MG63 (cell line): ENCODE measurements around the gene FEM1A. TPM values are rescaled to one million over a fixed set of nuclear protein-coding genes. Genes with fewer than 3 reads are reported as not detected.
"Not testable (repeated sequence)": the region's sequence is repeated elsewhere in the genome, so short reads cannot be mapped to it uniquely, and the experiment has no call there.

Experiments
- DNase-seq: peaks from one replicate; pipeline ENCODE4 v3.0.0-alpha.2; 2020
- H3K27me3 ChIP-seq: fragments of 250-450 bp; sonication (Bioruptor Pico); 2 replicates; pipeline ENCODE4 v1.5.1; 2020; ENCODE audit warnings: mild to moderate bottlenecking, moderate library complexity
- H3K36me3 ChIP-seq: fragments of 250-450 bp; sonication (Bioruptor Pico); 2 replicates; pipeline ENCODE4 v1.5.1; 2020; ENCODE audit warnings: mild to moderate bottlenecking, moderate library complexity
- H3K4me3 ChIP-seq: fragments of 250-450 bp; sonication (Bioruptor Pico); 2 replicates; pipeline ENCODE4 v1.5.1; 2020; ENCODE audit warnings: mild to moderate bottlenecking, moderate library complexity
- H3K9me3 ChIP-seq: fragments of 250-450 bp; sonication (Bioruptor Pico); 2 replicates; pipeline ENCODE4 v1.5.1; 2020; ENCODE audit warnings: mild to moderate bottlenecking, moderate library complexity
- total RNA-seq: library from RNA; depleted of rRNA; stranded (reverse); fragments of >200 nt; shearing (Covaris generic); gene quantifications from 2 replicates; pipeline ENCODE4 v1.2.3, GENCODE V29; 2014; ENCODE audit warnings: low replicate concordance

Gene FEM1A
- total RNA-seq, 1 experiment from 2014 or later, result 9.2 TPM

DNA sequence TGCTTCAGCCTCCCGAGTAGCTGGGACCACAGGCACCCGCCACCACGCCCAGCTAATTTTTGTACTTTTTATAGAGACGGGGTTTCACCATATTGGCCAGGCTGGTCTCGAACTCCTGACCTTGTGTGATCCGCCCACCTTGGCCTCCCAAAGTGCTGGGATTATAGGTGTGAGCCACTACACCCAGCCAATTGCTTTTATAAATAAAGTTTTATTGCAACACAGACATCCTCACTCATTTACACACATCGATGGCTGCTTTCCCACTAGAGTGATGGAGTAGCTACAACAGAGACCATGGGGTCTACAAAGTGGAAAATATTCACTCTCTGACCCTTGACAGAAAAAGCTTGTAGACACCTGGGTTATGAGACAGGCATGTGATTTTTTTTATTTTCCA lies 30.8 kb downstream of the FEM1A start:
- H3K9me3 ChIP-seq, H3K27me3 ChIP-seq, H3K36me3 ChIP-seq, DNase-seq, H3K4me3 ChIP-seq: not testable (repeated sequence)

DNA sequence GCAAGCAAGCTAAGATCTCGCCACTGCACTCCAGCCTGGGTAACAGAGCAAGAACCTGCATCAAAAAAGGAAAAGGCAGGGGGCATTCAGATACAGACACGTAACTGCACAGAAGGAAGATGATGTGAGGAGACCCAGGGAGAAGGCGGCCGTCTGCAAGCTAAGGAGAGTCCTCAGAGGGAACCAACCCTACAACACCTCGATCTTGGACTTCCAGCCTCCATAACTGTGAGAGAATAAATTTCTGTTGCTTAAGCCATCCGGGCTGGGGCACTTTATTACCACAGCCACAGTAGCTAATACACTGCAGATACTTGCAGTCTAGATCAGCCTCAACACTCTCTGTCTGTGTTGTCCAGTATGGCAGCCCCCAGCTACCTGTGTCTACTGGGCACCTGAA lies 32.0 kb downstream of the FEM1A start:
- Histone ChIP-seq H3K27me3 (no peaks in the 10 kb centered on the region), H3K36me3 (no peaks in the 10 kb centered on the region), H3K4me3 (no peak overlapping the region), H3K9me3 (no peaks in the 10 kb centered on the region)
- DNase-seq, result no peak

GRCh38 chr19:4829001-4829712 lies 37.6 kb downstream of the FEM1A start:
- H3K9me3 ChIP-seq, result no peaks in the 10 kb centered on the region
- H3K36me3 ChIP-seq, result no peaks in the 10 kb centered on the region
- H3K4me3 ChIP-seq, result no peak overlapping the region
- DNase-seq, result no peak
- no peaks in the 10 kb centered on the region for H3K27me3 ChIP-seq

- peak overlapping the region; percentile 72 for H3K4me3 ChIP-seq
- H3K27me3 ChIP-seq, result no peaks in the 10 kb centered on the region
- no peak for DNase-seq
- H3K9me3 ChIP-seq, result no peaks in the 10 kb centered on the region
- H3K36me3 ChIP-seq, result no peaks in the 10 kb centered on the region
Measured at GRCh38 chr19:4830332-4830731, 38.8 kb downstream of the FEM1A start.

DNA sequence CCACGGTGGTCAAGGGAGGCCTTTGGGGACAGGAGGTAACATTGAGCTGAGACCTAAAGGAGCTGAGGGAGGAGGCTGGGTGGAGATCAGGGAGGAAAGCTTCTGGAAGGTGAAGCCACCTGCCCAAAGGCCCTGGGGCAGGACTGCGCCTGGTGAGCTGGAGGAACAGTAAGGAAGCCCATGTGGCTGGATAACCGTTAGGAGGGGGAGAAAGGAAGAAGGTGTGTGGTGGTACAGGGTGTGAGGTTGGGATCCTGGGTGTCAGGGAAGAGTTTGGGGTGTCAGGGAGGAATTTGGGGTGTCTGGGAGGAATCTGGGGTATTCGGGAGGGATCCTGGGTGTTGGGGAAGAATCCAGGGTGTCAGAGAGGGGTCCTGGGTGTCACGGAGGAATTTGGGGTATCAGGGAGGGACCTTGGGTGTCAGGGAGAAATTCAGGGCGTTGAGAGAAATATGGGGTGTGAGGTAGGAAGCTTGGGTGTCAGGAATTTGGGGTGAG lies 39.3 kb downstream of the FEM1A start:
- Histone ChIP-seq H3K27me3 (no peaks in the 10 kb centered on the region), H3K36me3 (no peaks in the 10 kb centered on the region), H3K9me3 (no peaks in the 10 kb centered on the region), H3K4me3 (peak overlapping the region; percentile 72)
- DNase-seq, result no peak

DNA sequence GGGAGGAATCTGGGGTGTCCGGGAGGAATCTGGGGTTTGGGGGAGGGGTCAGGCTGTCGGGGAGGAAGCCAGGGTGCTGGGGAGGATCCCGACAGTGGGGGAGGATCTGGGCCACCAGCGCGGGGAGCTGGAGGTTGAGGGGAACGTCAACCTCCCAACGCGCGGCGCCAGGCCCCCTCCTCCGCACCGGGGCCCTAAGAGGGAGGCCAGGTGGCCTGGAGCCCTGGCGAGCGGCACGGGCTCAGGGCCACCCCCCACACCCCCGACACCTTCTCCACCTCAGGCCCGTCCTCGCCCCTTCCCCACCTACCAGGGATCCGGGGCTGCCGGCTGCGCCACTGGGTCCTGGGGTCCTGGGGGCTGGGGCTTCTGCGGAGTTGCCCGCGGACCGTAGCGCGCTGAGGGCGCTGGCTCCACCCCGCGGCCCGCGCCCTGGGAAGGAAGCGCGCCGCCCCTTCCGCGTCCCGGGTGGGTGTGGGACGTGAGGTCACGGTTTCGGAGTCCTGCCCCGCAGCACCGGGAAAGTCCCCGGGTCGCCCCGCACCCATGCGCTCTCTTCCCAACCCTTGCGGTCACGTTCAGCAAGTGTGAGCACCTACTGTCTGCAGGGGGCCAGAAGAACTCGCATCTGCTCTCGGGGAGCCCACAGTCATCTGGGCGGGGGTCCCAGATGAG lies 39.9 kb downstream of the FEM1A start, which contains the start of gene TICAM1:
TICAM1 (minus strand) TSS at position 409 of the 675 bp plus-strand sequence. CDS start 13,335 bp downstream, outside the sequence.
- peak within 1 kb of the TSS; percentile 72 for H3K4me3 ChIP-seq
- peak; percentile 69 for DNase-seq

GRCh38 chr19:4831979-4832340 lies 40.4 kb downstream of the FEM1A start:
- not testable (repeated sequence) for DNase-seq, H3K9me3 ChIP-seq, H3K36me3 ChIP-seq, H3K27me3 ChIP-seq
- H3K4me3 ChIP-seq, result peak overlapping the region; percentile 72

More for the DNA sequence above, 39.9 kb downstream of the FEM1A start, which contains the start of gene TICAM1:
- Histone ChIP-seq H3K9me3 (no peaks in the 10 kb centered on the region), H3K36me3 (no peaks in the 10 kb centered on the region), H3K27me3 (no peaks in the 10 kb centered on the region)

- no peak overlapping the region for H3K4me3 ChIP-seq
- H3K36me3 ChIP-seq, result no peaks in the 10 kb centered on the region
- no peak for DNase-seq
- no peaks in the 10 kb centered on the region for H3K9me3 ChIP-seq
- H3K27me3 ChIP-seq, result no peaks in the 10 kb centered on the region
Measured at GRCh38 chr19:4832776-4833175, 41.2 kb downstream of the FEM1A start.

- H3K36me3 ChIP-seq, result peaks cover 23% of the 10 kb centered on the region
- H3K4me3 ChIP-seq, result no peak overlapping the region
- H3K27me3 ChIP-seq, result no peaks in the 10 kb centered on the region
- H3K9me3 ChIP-seq, result no peaks in the 10 kb centered on the region
- no peak for DNase-seq
Measured at GRCh38 chr19:4839192-4839591, 47.7 kb downstream of the FEM1A start.

DNA sequence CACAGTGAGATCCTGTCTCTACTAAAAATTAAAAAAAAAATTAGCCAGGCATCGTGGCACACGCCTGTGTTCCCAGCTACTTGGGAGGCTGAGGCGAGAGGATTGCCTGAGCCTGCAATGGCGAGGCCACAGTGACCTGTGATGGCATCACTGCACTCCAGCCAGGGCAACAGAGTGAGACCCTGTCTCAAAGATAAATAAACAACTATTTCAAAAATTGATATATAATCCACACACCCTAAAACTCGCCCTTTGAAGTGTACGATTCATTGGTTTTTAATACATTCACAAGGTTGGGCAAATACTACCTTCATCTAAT lies 52.1 kb downstream of the FEM1A start:
- Histone ChIP-seq H3K27me3 (no peaks in the 10 kb centered on the region), H3K4me3 (no peak overlapping the region), H3K36me3 (peaks cover 44% of the 10 kb centered on the region), H3K9me3 (no peaks in the 10 kb centered on the region)
- DNase-seq, result no peak

DNA sequence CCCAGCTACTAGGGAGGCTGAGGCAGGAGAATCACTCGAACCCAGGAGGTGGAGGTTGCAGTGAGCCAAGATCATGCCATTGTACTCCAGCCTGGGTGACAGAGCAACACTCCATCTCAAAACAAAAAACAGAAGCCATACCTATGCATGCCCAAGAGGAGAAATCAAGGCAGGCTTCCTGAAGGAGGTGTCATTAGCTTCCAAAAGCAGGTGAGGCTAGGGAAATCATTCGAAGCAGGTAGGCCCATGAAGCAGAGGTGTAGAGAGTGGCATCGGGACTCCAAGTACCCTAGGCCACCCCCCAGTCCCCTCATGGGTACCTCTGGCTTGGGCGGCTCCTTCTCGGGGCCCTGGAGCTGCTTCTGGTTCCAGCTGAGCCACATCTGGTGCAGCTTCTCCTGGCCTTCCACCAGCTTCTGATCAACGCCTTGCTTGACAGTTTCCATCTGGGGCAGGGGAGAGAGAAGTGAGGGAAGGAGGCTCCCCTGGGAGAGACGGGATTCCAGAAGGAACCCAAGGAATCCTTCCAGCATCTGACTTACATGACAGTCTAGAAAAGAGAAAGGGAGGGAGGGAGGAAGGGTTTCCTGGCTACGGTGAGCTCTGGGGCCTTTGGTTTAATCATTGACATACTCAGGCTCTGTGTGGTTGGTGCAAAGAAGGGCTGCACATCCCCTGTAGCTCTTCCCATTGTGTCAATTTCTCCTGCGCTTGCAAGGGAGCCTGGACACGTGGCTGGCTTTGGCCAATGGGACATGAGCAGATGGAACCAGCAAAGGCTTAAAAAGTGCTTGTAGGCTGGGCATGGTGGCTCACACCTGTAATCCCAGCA lies 53.0 kb downstream of the FEM1A start:
- no peak for DNase-seq
- peaks cover 49% of the 10 kb centered on the region for H3K36me3 ChIP-seq

DNA sequence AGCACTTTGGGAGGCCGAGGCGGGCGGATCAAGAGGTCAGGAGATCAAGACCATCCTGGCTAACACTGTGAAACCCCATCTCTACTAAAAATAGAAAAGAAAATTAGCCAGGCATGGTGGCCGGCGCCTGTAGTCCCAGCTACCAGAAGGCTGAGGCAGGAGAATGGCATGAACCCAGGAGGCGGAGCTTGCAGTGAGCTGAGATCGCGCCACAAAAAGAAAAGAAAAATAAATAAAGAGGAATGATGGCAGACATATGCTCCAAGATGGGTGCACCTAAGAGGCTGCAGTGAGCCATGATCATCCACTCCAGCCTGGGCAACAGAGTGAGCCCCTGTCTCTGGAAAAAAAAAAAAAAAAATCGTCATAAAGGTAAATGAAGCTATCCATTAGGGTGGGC lies 54.4 kb downstream of the FEM1A start:
- not testable (repeated sequence) for H3K4me3 ChIP-seq, H3K27me3 ChIP-seq, H3K9me3 ChIP-seq, DNase-seq
- H3K36me3 ChIP-seq, result peaks cover 47% of the 10 kb centered on the region

More for the DNA sequence above, 53.0 kb downstream of the FEM1A start:
- H3K27me3 ChIP-seq, result no peaks in the 10 kb centered on the region
- no peak overlapping the region for H3K4me3 ChIP-seq
- no peaks in the 10 kb centered on the region for H3K9me3 ChIP-seq

DNA sequence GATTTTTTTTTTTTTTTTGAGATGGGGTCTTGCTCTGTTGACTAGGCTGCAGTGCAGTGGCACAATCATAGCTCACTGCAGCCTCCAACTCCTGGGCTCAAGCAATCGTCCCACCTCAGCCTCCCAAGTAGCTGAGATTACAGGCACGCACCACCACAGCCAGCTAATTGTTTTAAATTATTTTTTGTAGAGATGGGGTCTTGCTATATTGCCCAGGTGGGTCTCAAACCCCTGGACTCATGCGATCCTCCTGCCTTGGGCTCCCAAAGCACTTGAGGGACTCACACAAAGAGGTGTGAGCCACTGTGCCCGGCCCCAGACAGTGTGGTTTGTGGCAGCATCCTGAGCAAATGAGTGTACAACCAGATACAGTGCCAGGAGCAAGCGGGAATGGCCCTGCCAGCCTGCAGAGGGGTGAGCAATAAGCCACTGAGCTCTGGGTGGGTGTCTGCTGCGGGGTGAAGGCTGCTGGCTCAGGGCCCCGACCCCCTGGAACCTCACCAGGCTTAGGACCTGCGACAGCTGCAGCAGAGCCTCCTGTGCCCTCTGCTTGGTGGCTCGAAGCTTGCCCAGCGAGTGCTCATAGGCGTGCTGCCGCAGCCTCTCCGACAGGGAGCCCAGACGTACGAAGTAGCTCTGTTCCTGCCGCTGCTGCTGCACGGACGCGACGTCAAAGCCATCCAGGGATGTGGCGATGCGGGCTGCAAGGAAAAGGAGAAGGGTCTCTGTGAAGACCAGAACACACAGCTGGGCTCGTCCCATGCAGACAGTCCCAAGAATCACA lies 55.8 kb downstream of the FEM1A start:
- DNase-seq, result no peak
- no peak overlapping the region for H3K4me3 ChIP-seq
- no peaks in the 10 kb centered on the region for H3K27me3 ChIP-seq
- H3K36me3 ChIP-seq, result peaks cover 53% of the 10 kb centered on the region
- no peaks in the 10 kb centered on the region for H3K9me3 ChIP-seq

DNA sequence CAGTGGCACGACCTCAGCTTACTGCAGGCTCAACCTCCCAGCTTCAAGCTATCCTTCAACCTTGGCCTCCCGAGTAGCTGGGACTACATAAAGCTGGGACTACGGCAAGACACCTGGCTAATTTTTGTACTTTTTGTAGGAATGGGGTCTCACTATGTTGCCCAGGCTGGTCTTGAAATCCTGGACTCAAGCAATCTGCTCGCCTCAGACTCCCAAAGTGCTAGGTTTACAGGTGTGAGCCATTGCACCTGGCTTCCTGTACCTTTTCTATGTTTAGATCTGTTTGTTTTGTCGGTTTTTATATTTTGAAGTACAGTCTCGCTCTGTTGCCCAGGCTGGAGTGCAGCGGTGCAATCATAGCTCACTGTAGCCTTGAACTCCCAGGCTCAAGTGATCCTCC lies 57.5 kb downstream of the FEM1A start:
- Histone ChIP-seq H3K4me3 (no peak overlapping the region), H3K27me3 (no peaks in the 10 kb centered on the region), H3K36me3 (peaks cover 48% of the 10 kb centered on the region), H3K9me3 (no peaks in the 10 kb centered on the region)
- no peak for DNase-seq
